ENCODE measurements around the gene FSIP1. TPM values are rescaled to one million over a fixed set of nuclear protein-coding genes. Genes with fewer than 3 reads are reported as not detected.

Gene FSIP1
- total and polyA plus RNA-seq, 3 experiments from 2014 or later: 0.38 to 1.3 (median 0.63) TPM

GRCh38 chr15:39657668-39658067, 125.0 kb downstream of the FSIP1 start:
- ChIA-PET CTCF (interaction anchor here (1.3 kb wide), 1 partner anchor 9 kb away, joined by 3 read pairs; no protein-coding TSS in a partner anchor), POLR2A (no interaction called here)
- no peak overlapping the region for H3K4me3 Mint-ChIP-seq
- no peak overlapping the region for H3K27ac Mint-ChIP-seq
- no peaks in the 10 kb centered on the region for H3K27me3 ChIP-seq (ENCODE audit: insufficient read depth, low read length, poor library complexity, severe bottlenecking)
- H3K27ac ChIP-seq (ENCODE audit: low read depth, low read length): no peak overlapping the region
- H3K4me1 ChIP-seq (ENCODE audit: insufficient read depth, low read length): no peaks in the 10 kb centered on the region
- H3K36me3 Mint-ChIP-seq: peaks cover 0 to 23% (median 0%) of the 10 kb centered on the region in 3 donors
- no peaks in the 10 kb centered on the region for H3K9me3 ChIP-seq (ENCODE audit: low read length)
- H3K36me3 ChIP-seq (ENCODE audit: insufficient read depth, low read length): no peaks in the 10 kb centered on the region
- peaks cover 0 to 3% of the 10 kb centered on the region in 2 donors for H3K27me3 Mint-ChIP-seq
- no peak for DNase-seq
- H3K4me3 ChIP-seq (ENCODE audit: low read length): no peak overlapping the region
- H3K9me3 Mint-ChIP-seq: no peaks in the 10 kb centered on the region
- H3K4me1 Mint-ChIP-seq: no peaks in the 10 kb centered on the region

DNA sequence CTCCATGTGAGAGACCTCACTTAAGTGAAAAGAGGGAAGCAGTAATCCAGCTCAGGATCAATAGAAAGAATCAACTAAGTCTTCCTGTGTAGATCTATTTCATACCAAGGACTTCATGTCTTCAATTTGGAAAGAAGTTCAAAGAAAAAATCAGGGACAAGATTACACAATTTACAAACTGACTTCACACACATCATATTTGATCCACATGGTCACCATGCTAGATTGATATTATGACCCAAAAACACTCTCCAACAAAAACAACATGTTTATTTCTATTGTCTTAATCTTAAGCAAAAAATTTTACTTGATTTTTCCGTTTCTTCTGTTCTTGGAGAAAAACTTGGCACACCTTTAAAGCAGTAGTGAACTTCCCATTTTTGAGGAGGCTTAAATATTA, 125.5 kb downstream of the FSIP1 start:
- no peak overlapping the region for H3K4me3 Mint-ChIP-seq

DNA sequence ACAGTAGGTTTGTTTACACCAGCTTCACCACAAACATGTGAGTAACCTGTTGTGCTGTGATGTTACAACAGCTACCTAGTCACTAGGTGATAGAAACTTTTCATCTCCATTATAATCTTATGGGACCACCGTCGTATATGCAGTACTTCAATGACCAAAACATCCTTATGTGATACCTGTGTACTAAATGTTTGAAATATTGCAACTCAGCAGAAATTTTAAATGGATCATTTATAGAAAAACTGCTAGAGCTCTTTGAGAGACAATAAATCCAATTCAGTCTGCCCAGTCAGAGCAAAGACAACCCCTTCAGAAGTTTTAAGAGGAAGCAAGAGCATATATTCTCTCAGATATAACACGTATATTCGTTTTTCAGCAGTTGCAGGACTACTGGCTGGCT, 128.3 kb downstream of the FSIP1 start:
- H3K27ac Mint-ChIP-seq: peak overlapping the region in 1 of 8 donors; percentile 50
- no peak overlapping the region for H3K4me3 ChIP-seq (ENCODE audit: low read length)
- peaks cover 0 to 3% of the 10 kb centered on the region in 2 donors for H3K27me3 Mint-ChIP-seq
- CTCF ChIA-PET: interaction anchor here (1.7 kb wide), 1 partner anchor 31 kb away, joined by 4 read pairs; no protein-coding TSS in a partner anchor
- H3K36me3 Mint-ChIP-seq: peaks cover 0 to 19% (median 0%) of the 10 kb centered on the region in 3 donors
- H3K4me1 ChIP-seq (ENCODE audit: insufficient read depth, low read length): no peaks in the 10 kb centered on the region
- H3K4me1 Mint-ChIP-seq: no peaks in the 10 kb centered on the region
- no peaks in the 10 kb centered on the region for H3K9me3 Mint-ChIP-seq
- no peak overlapping the region for H3K27ac ChIP-seq (ENCODE audit: low read depth, low read length)
- no peaks in the 10 kb centered on the region for H3K36me3 ChIP-seq (ENCODE audit: insufficient read depth, low read length)
- POLR2A ChIA-PET: no interaction called here
- H3K27me3 ChIP-seq (ENCODE audit: insufficient read depth, low read length, poor library complexity, severe bottlenecking): no peaks in the 10 kb centered on the region
- no peak overlapping the region for H3K4me3 Mint-ChIP-seq
- no peaks in the 10 kb centered on the region for H3K9me3 ChIP-seq (ENCODE audit: low read length)
- DNase-seq: no peak

More for the DNA sequence above, 125.5 kb downstream of the FSIP1 start:
- Histone ChIP-seq H3K36me3 (ENCODE audit: insufficient read depth, low read length) (no peaks in the 10 kb centered on the region), H3K4me1 (ENCODE audit: insufficient read depth, low read length) (no peaks in the 10 kb centered on the region), H3K27me3 (ENCODE audit: insufficient read depth, low read length, poor library complexity, severe bottlenecking) (no peaks in the 10 kb centered on the region), H3K4me3 (ENCODE audit: low read length) (no peak overlapping the region), H3K9me3 (ENCODE audit: low read length) (no peaks in the 10 kb centered on the region), H3K27ac (ENCODE audit: low read depth, low read length) (no peak overlapping the region)
- no peak for DNase-seq
- Mint-ChIP-seq H3K27ac (no peak overlapping the region), H3K4me1 (no peaks in the 10 kb centered on the region), H3K36me3 (peaks cover 0 to 23% (median 0%) of the 10 kb centered on the region in 3 donors), H3K27me3 (peaks cover 0 to 3% of the 10 kb centered on the region in 2 donors), H3K9me3 (no peaks in the 10 kb centered on the region)
- ChIA-PET POLR2A (no interaction called here), CTCF (no interaction called here)

GRCh38 chr15:39651881-39652280, 130.8 kb downstream of the FSIP1 start:
- Histone ChIP-seq H3K9me3 (ENCODE audit: low read length) (no peaks in the 10 kb centered on the region), H3K4me3 (ENCODE audit: low read length) (no peak overlapping the region), H3K27me3 (ENCODE audit: insufficient read depth, low read length, poor library complexity, severe bottlenecking) (no peaks in the 10 kb centered on the region), H3K36me3 (ENCODE audit: insufficient read depth, low read length) (no peaks in the 10 kb centered on the region), H3K27ac (ENCODE audit: low read depth, low read length) (no peak overlapping the region), H3K4me1 (ENCODE audit: insufficient read depth, low read length) (no peaks in the 10 kb centered on the region)
- H3K4me1 Mint-ChIP-seq: peaks cover 0 to 5% (median 2%) of the 10 kb centered on the region in 3 donors
- ChIA-PET CTCF (interaction anchor here (1.0 to 2.4 kb wide), 2 partner anchors 13 to 15 kb away, joined by 3 to 10 read pairs; no protein-coding TSS in a partner anchor), POLR2A (no interaction called here)
- H3K27ac Mint-ChIP-seq: no peak overlapping the region
- H3K4me3 Mint-ChIP-seq: no peak overlapping the region
- H3K9me3 Mint-ChIP-seq: no peaks in the 10 kb centered on the region
- DNase-seq: no peak
- peaks cover 0 to 3% of the 10 kb centered on the region in 2 donors for H3K27me3 Mint-ChIP-seq
- peaks cover 0 to 13% (median 0%) of the 10 kb centered on the region in 3 donors for H3K36me3 Mint-ChIP-seq

GRCh38 chr15:39651295-39651694, 131.3 kb downstream of the FSIP1 start:
- Histone ChIP-seq H3K4me3 (ENCODE audit: low read length) (no peak overlapping the region), H3K27ac (ENCODE audit: low read depth, low read length) (no peak overlapping the region), H3K9me3 (ENCODE audit: low read length) (no peaks in the 10 kb centered on the region), H3K36me3 (ENCODE audit: insufficient read depth, low read length) (no peaks in the 10 kb centered on the region), H3K4me1 (ENCODE audit: insufficient read depth, low read length) (no peaks in the 10 kb centered on the region), H3K27me3 (ENCODE audit: insufficient read depth, low read length, poor library complexity, severe bottlenecking) (no peaks in the 10 kb centered on the region)
- ChIA-PET POLR2A (no interaction called here), CTCF (interaction anchor here (1.0 to 2.4 kb wide), 4 partner anchors 10 to 74 kb away, joined by 3 to 10 read pairs (median 4); no protein-coding TSS in a partner anchor)
- no peak for DNase-seq
- Mint-ChIP-seq H3K4me1 (peaks cover 0 to 6% (median 4%) of the 10 kb centered on the region in 3 donors), H3K4me3 (no peak overlapping the region), H3K27me3 (peaks cover 0 to 3% of the 10 kb centered on the region in 2 donors), H3K36me3 (peaks cover 0 to 13% (median 0%) of the 10 kb centered on the region in 3 donors), H3K9me3 (no peaks in the 10 kb centered on the region), H3K27ac (no peak overlapping the region)

GRCh38 chr15:39649757-39650156, 132.9 kb downstream of the FSIP1 start:
- no peaks in the 10 kb centered on the region for H3K27me3 Mint-ChIP-seq
- no peak for DNase-seq
- H3K9me3 Mint-ChIP-seq: no peaks in the 10 kb centered on the region
- POLR2A ChIA-PET: interaction anchor here (1.6 kb wide), 1 partner anchor 26 kb away, joined by 6 read pairs; no protein-coding TSS in a partner anchor
- peaks cover 0 to 7% (median 4%) of the 10 kb centered on the region in 3 donors for H3K4me1 Mint-ChIP-seq
- Histone ChIP-seq H3K27me3 (ENCODE audit: insufficient read depth, low read length, poor library complexity, severe bottlenecking) (no peaks in the 10 kb centered on the region), H3K4me3 (ENCODE audit: low read length) (no peak overlapping the region), H3K36me3 (ENCODE audit: insufficient read depth, low read length) (no peaks in the 10 kb centered on the region), H3K4me1 (ENCODE audit: insufficient read depth, low read length) (no peaks in the 10 kb centered on the region), H3K27ac (ENCODE audit: low read depth, low read length) (no peak overlapping the region), H3K9me3 (ENCODE audit: low read length) (no peaks in the 10 kb centered on the region)
- H3K36me3 Mint-ChIP-seq: peaks cover 0 to 5% (median 0%) of the 10 kb centered on the region in 3 donors
- CTCF ChIA-PET: interaction anchor here (1.2 to 1.6 kb wide), 2 partner anchors 16 to 76 kb away, joined by 4 read pairs; no protein-coding TSS in a partner anchor
- peak overlapping the region in 1 of 8 donors; percentile 15 for H3K27ac Mint-ChIP-seq
- H3K4me3 Mint-ChIP-seq: no peak overlapping the region

- Histone ChIP-seq H3K9me3 (ENCODE audit: low read length) (no peaks in the 10 kb centered on the region), H3K27me3 (ENCODE audit: insufficient read depth, low read length, poor library complexity, severe bottlenecking) (no peaks in the 10 kb centered on the region), H3K36me3 (ENCODE audit: insufficient read depth, low read length) (no peaks in the 10 kb centered on the region), H3K4me3 (ENCODE audit: low read length) (no peak overlapping the region), H3K4me1 (ENCODE audit: insufficient read depth, low read length) (no peaks in the 10 kb centered on the region), H3K27ac (ENCODE audit: low read depth, low read length) (no peak overlapping the region)
- Mint-ChIP-seq H3K36me3 (peaks cover 0 to 5% (median 0%) of the 10 kb centered on the region in 3 donors), H3K4me1 (peaks cover 15 to 35% (median 21%) of the 10 kb centered on the region in 3 donors), H3K9me3 (no peaks in the 10 kb centered on the region), H3K4me3 (no peak overlapping the region), H3K27ac (peak overlapping the region in 1 of 8 donors; percentile 83), H3K27me3 (no peaks in the 10 kb centered on the region)
- no peak for DNase-seq
- CTCF ChIA-PET: interaction anchor here (1.5 kb wide), 1 partner anchor 38 kb away, joined by 3 read pairs; no protein-coding TSS in a partner anchor
- POLR2A ChIA-PET: interaction anchor here (0.7 kb wide), 1 partner anchor 23 kb away, joined by 3 read pairs; no protein-coding TSS in a partner anchor
These were observed 136.2 kb downstream of the FSIP1 start for GRCh38 chr15:39646425-39646824.

- ChIA-PET CTCF (interaction anchor here (1.5 kb wide), 1 partner anchor 38 kb away, joined by 3 read pairs; no protein-coding TSS in a partner anchor), POLR2A (interaction anchor here (0.7 kb wide), 1 partner anchor 23 kb away, joined by 3 read pairs; no protein-coding TSS in a partner anchor)
- no peak overlapping the region for H3K4me3 Mint-ChIP-seq
- DNase-seq: no peak
- H3K4me3 ChIP-seq (ENCODE audit: low read length): no peak overlapping the region
- peak overlapping the region in 2 of 8 donors; percentile 27 to 72 for H3K27ac Mint-ChIP-seq
- H3K36me3 ChIP-seq (ENCODE audit: insufficient read depth, low read length): no peaks in the 10 kb centered on the region
- no peak overlapping the region for H3K27ac ChIP-seq (ENCODE audit: low read depth, low read length)
- H3K27me3 ChIP-seq (ENCODE audit: insufficient read depth, low read length, poor library complexity, severe bottlenecking): no peaks in the 10 kb centered on the region
- H3K9me3 Mint-ChIP-seq: no peaks in the 10 kb centered on the region
- H3K4me1 ChIP-seq (ENCODE audit: insufficient read depth, low read length): peaks cover 3% of the 10 kb centered on the region
- peaks cover 20 to 40% (median 26%) of the 10 kb centered on the region in 3 donors for H3K4me1 Mint-ChIP-seq
- H3K36me3 Mint-ChIP-seq: peaks cover 0 to 5% (median 0%) of the 10 kb centered on the region in 3 donors
- no peaks in the 10 kb centered on the region for H3K9me3 ChIP-seq (ENCODE audit: low read length)
- no peaks in the 10 kb centered on the region for H3K27me3 Mint-ChIP-seq
These were observed 136.7 kb downstream of the FSIP1 start for GRCh38 chr15:39645976-39646257.

Data from CD8-positive, alpha-beta memory T cell (primary cell).